Parathyroid adenoma (tissue), 2 donors: ENCODE data around the gene MEOX1.

Experiments used
- H2AFZ ChIP-seq: fragments of 300-600 bp; sonication (generic); one replicate; pipeline ENCODE4 v1.7.0; 2017; ENCODE audit warnings: antibody characterized with exemption, mild to moderate bottlenecking
- H3K27ac ChIP-seq: fragments of 300-600 bp; sonication (generic); one replicate; pipeline ENCODE4 v1.7.0; 2017
- H3K27me3 ChIP-seq: fragments of 300-600 bp; sonication (generic); one replicate; pipeline ENCODE4 v1.7.0; 2017; ENCODE audit warnings: low read length; ENCODE audit not compliant: control insufficient read depth, insufficient read depth
- H3K36me3 ChIP-seq: fragments of 300-600 bp; sonication (generic); one replicate; pipeline ENCODE4 v1.7.0; 2017; ENCODE audit warnings: low read length; ENCODE audit not compliant: control insufficient read depth, insufficient read depth
- H3K4me1 ChIP-seq: fragments of 300-600 bp; sonication (generic); one replicate; pipeline ENCODE4 v1.7.0; 2017; ENCODE audit warnings: control low read depth
- H3K4me2 ChIP-seq: fragments of 300-600 bp; sonication (generic); one replicate; pipeline ENCODE4 v1.7.0; 2017; ENCODE audit warnings: low read length
- H3K4me3 ChIP-seq: fragments of 300-600 bp; sonication (generic); one replicate; pipeline ENCODE4 v1.7.0; 2017; ENCODE audit warnings: low read depth, low read length
- H3K79me2 ChIP-seq: fragments of 300-600 bp; sonication (generic); one replicate; pipeline ENCODE4 v1.7.0; 2017; ENCODE audit warnings: control low read depth
- H3K9ac ChIP-seq: fragments of 300-600 bp; sonication (generic); one replicate; pipeline ENCODE4 v1.7.0; 2017; ENCODE audit warnings: mild to moderate bottlenecking
- H3K9me3 ChIP-seq: fragments of 300-600 bp; sonication (generic); one replicate; pipeline ENCODE4 v1.7.0; 2017; ENCODE audit warnings: low read length; ENCODE audit not compliant: control insufficient read depth
- CTCF ChIP-seq: fragments of 300-600 bp; sonication (generic); IDR thresholded peaks from one replicate; pipeline ENCODE4 v1.7.0; 2017; ENCODE audit warnings: antibody characterized with exemption, mild to moderate bottlenecking
- donor health status: primary hyperparathyroidism.

The MEOX1 gene

GRCh38 chr17:43652124-43652480 is 9.6 kb downstream of the MEOX1 start:
- no peaks in the 10 kb centered on the region for H3K4me1 ChIP-seq
- no peak for TF ChIP-seq CTCF
- H3K27me3 ChIP-seq, result no peaks in the 10 kb centered on the region
- no peak overlapping the region for H3K4me2 ChIP-seq
- no peak overlapping the region for H3K9ac ChIP-seq
- no peak overlapping the region for H3K4me3 ChIP-seq
- no peaks in the 10 kb centered on the region for H3K79me2 ChIP-seq
- no peaks in the 10 kb centered on the region for H3K36me3 ChIP-seq
- H3K9me3 ChIP-seq, result no peaks in the 10 kb centered on the region
- no peak overlapping the region for H2AFZ ChIP-seq
- no peak overlapping the region for H3K27ac ChIP-seq

DNA sequence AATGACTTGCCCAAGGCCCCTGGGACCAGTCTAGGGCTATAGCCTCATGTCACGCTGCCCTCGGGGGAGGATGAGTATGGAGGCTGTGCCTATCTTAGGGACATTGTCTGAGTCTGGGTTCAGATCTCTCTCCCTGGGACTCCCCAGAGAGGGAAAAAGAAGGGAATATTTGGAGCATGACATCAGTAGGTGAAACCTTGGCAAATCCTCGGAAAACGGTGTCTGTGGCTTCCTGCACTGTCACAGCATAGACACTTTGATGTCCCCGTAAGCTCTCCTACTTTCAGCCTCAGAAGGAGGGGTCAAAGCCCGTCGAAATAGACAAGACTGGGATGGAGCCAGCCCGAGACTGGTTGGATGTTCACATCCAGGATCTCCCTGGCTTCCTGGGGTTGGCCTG is 11.3 kb downstream of the MEOX1 start:
- no peak overlapping the region for H3K9ac ChIP-seq
- no peak overlapping the region for H3K4me3 ChIP-seq
- no peak overlapping the region for H2AFZ ChIP-seq
- H3K9me3 ChIP-seq, result no peaks in the 10 kb centered on the region
- no peaks in the 10 kb centered on the region for H3K79me2 ChIP-seq
- H3K27me3 ChIP-seq, result no peaks in the 10 kb centered on the region
- TF ChIP-seq CTCF, result no peak
- H3K27ac ChIP-seq, result no peak overlapping the region
- no peaks in the 10 kb centered on the region for H3K4me1 ChIP-seq
- no peak overlapping the region for H3K4me2 ChIP-seq
- H3K36me3 ChIP-seq, result no peaks in the 10 kb centered on the region

- TF ChIP-seq CTCF, result no peak
- no peaks in the 10 kb centered on the region for H3K4me1 ChIP-seq
- no peak overlapping the region for H3K4me3 ChIP-seq
These were observed 12.8 kb downstream of the MEOX1 start for GRCh38 chr17:43648916-43649315.

DNA sequence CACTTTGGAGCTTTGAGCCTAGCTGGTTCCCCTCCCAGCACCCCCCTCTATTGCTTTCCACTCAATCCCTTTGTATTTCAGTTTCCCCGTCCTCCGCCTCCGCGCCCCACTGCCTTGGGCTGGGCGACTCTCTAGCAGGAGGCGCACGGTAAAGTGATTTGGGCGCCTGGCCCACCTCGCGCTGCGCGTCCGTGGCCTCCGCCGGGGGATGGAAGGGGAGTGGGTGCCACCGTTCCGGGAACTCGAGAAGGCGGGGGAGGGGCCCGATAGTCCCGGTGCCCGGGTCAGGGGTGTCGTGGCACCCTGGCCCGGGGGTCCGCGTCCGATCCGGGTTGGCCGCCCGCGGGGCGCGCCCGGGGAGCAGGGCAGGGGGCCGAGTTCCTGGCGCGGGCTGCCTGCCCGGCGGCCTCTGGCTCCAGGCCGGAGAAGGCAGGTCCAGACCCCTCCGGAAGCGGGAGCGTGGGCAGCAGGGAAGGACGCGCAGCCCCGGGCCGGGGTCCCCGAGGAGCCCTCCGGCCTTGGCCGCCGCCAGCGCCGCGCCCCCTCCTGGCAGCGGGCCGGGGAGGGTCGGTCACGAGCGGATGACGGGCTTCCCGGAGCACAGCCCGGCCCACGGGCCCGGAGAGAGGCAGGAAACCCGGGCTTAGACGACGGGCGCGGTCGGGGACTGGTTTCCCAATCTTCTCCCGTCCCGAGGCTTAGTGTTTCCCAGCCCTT is 15.8 kb downstream of the MEOX1 start:
- Histone ChIP-seq H3K27ac (peak overlapping the region; percentile 68), H3K4me1 (no peaks in the 10 kb centered on the region), H3K27me3 (no peaks in the 10 kb centered on the region), H3K36me3 (no peaks in the 10 kb centered on the region), H3K4me3 (peak overlapping the region; percentile 29), H3K9me3 (no peaks in the 10 kb centered on the region), H3K9ac (no peak overlapping the region), H2AFZ (peak overlapping the region; percentile 77), H3K4me2 (peak overlapping the region; percentile 67), H3K79me2 (no peaks in the 10 kb centered on the region)
- TF ChIP-seq CTCF, result no peak

More at GRCh38 chr17:43648916-43649315, 12.8 kb downstream of the MEOX1 start:
- Histone ChIP-seq H2AFZ (no peak overlapping the region), H3K79me2 (no peaks in the 10 kb centered on the region), H3K27me3 (no peaks in the 10 kb centered on the region), H3K4me2 (no peak overlapping the region), H3K36me3 (no peaks in the 10 kb centered on the region), H3K9me3 (no peaks in the 10 kb centered on the region), H3K9ac (no peak overlapping the region), H3K27ac (no peak overlapping the region)

DNA sequence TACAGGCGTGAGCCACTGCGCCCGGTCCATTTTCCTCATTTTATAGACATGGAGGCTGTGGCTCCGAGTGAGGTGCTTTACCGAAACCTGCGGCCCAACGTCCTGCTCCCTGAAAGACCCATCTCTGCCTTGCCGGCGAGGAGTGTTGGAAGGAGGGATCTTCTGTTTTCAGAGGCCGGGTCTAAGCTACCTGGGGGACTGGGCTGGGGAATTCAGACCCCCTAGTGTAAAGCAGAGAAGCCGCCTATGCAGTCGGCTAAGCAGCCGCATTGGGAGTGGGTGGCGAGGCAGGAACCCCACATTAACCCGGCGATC is 16.3 kb downstream of the MEOX1 start:
- no peaks in the 10 kb centered on the region for H3K36me3 ChIP-seq
- no peak overlapping the region for H3K9ac ChIP-seq
- no peak overlapping the region for H3K4me3 ChIP-seq
- no peaks in the 10 kb centered on the region for H3K9me3 ChIP-seq
- H3K27me3 ChIP-seq, result no peaks in the 10 kb centered on the region
- H3K27ac ChIP-seq, result peak overlapping the region; percentile 68
- peak overlapping the region; percentile 77 for H2AFZ ChIP-seq
- H3K4me2 ChIP-seq, result no peak overlapping the region
- no peaks in the 10 kb centered on the region for H3K79me2 ChIP-seq
- no peaks in the 10 kb centered on the region for H3K4me1 ChIP-seq
- TF ChIP-seq CTCF, result no peak
